ENCODE results near the gene IWS1. TPM values are rescaled to one million over a fixed set of nuclear protein-coding genes. Genes with fewer than 3 reads are reported as not detected.

Gene IWS1
- total RNA-seq, 8 experiments from 2014 or later = 40.1 to 56.7 (median 46.8) TPM

DNA sequence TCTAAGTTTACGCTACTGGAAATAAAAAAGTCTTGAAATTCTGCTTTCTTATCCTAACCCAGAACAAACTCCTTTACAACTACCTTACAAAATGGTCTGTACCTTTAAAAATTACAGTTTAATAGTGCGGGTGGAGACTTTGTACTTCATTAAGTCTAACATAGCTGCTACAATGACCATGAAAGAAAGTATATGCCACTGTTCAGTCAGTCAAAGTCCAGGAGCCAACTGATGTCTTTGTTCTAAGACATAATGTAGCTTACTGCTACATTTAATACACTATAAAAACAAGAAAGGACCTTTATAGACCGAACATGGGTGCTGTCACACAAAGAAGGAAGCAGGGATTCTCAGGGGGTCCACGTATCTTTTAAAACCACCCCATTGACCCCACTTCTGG lies 36.0 kb downstream of the IWS1 start:
- Histone ChIP-seq H3K4me3 (no peak overlapping the region), H3K4me1 (replicated peaks in 1 of 2) (no peaks in the 10 kb centered on the region), H3K27ac (no peak overlapping the region)
- in situ Hi-C loops (cut with MboI; ENCODE audit: low pct_unique_long_range_greater_than_20kb in 2 of 9, low sequenced_read_pairs in 9 of 9, unreplicated experiment in 9 of 9) = loop anchor here in 3 of 9 experiments (25.0 kb wide), 2 partner anchors 153 to 178 kb away; no protein-coding TSS in a partner anchor
- ATAC-seq (replicated peaks in 6 of 8) = no peak
- 78 to 100% (median 92%) methylated on average over 1 to 4 of the region's 4 CpGs; no CpG with 5 or more reads in 1 of the 10 experiments for WGBS, 10 experiments

DNA sequence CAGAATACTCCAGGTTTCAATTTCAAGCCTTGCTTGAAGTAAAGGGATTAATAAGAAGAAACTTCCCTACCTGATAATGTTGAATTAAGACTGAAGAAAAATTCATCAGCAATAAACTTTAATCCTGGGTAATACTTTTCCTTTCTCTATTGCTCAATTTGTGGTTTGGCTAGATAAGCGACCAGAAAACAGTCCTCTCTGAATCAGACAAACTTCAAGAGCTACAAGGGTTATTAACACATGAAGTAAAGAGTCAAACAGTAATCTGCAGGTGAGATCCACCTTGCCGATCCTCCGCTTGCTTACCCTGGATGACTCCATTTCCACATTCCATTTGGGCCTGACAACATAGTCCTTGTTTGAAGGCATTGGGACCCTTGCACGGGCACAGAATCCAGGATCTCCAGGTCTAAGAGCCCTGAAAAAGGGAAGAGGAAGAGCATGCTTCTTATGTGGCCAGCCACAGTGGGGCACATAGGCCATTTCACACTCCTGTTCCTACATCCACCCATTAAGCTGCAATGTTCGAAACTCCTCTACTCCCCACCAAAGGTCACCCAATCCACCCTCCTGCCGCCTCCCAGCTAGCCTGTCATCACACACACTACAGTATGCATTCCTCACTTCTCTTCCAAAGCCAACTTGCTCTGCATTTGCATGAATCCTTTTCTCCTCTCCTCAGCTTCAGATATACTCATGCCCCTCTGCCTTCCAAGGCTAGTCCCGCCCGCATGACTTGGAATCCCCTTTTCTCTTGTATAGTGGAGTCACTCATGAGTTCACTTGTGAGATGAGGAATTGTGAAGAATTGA lies 39.8 kb downstream of the IWS1 start:
- peak in 2 of 8 experiments; percentile 62 to 65 for ATAC-seq (replicated peaks in 6 of 8)
- in situ Hi-C loops (cut with MboI; ENCODE audit: low pct_unique_long_range_greater_than_20kb in 2 of 9, low sequenced_read_pairs in 9 of 9, unreplicated experiment in 9 of 9) = loop anchor here in 3 of 9 experiments (25.0 kb wide), 2 partner anchors 149 to 174 kb away; no protein-coding TSS in a partner anchor
- 0 to 100% (median 95%) methylated on average over 1 to 7 of the region's 8 CpGs; no CpG with 5 or more reads in 1 of the 10 experiments for WGBS, 10 experiments

DNA sequence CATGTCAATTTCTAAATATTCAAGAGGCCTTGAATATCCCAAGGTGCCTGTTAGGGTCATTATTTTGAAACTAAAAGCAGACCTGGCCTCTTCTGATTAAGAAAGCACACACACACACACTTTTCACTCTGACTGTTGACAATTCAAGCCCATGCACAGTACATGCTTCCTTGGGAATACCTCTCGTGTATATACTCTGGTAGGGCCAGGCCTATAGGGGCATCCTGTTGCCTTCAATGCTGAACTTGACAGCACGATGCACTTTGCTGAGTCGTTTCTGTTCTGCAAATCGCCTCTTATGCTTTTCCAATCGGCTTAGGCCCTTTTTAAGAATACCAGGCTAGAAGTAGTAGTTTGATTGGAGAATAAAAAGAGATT lies 40.6 kb downstream of the IWS1 start:
- Histone ChIP-seq H3K27ac (no peak overlapping the region), H3K4me3 (no peak overlapping the region), H3K4me1 (replicated peaks in 1 of 2) (no peaks in the 10 kb centered on the region)
- ATAC-seq (replicated peaks in 6 of 8) = no peak
- 70 to 98% (median 91%) methylated on average over 2 to 5 of the region's 5 CpGs; no CpG with 5 or more reads in 3 of the 10 experiments for WGBS, 10 experiments
- in situ Hi-C loops (cut with MboI; ENCODE audit: low pct_unique_long_range_greater_than_20kb in 2 of 9, low sequenced_read_pairs in 9 of 9, unreplicated experiment in 9 of 9) = loop anchor here in 3 of 9 experiments (25.0 kb wide), 2 partner anchors 148 to 173 kb away; no protein-coding TSS in a partner anchor

More for the DNA sequence above, 39.8 kb downstream of the IWS1 start:
- Histone ChIP-seq H3K4me1 (replicated peaks in 1 of 2) (no peaks in the 10 kb centered on the region), H3K27ac (no peak overlapping the region), H3K4me3 (no peak overlapping the region)

DNA sequence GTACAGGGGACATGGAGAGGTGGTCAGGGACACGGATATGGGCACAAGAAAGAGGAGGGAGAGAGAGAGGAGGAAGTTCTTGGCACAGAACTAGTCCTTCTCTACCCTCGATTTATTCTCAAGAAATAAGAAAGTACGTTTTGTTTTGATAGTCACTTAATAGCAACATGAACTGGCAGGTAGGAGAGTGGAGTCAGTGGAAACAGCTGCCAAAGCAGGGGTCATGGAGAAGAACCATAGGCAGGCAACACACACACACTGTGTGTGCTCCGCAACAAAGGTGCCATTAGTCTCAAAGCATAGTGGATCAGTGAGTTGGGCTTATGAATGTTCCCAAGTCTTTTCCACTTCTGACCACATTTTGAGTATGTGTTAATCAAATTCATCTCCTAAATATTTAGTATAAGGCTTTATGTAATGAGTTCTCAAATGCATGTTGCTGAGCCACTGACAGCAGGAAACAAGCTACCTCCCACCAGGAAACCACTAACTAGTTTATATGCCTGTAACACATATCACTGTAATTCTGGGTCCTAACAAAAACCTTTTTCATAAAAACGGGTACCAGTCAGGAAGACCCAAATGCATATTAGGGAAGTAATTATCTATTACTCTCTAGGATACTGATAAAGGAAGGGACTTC lies 41.1 kb downstream of the IWS1 start:
- 67 to 100% (median 89%) methylated on average over 1 to 4 of the region's 5 CpGs for WGBS, 10 experiments
- H3K4me3 ChIP-seq = no peak overlapping the region
- H3K27ac ChIP-seq = no peak overlapping the region
- in situ Hi-C loops (cut with MboI; ENCODE audit: low pct_unique_long_range_greater_than_20kb in 2 of 9, low sequenced_read_pairs in 9 of 9, unreplicated experiment in 9 of 9) = loop anchor here in 3 of 9 experiments (25.0 kb wide), 2 partner anchors 148 to 173 kb away; no protein-coding TSS in a partner anchor
- H3K4me1 ChIP-seq (replicated peaks in 1 of 2) = no peaks in the 10 kb centered on the region
- no peak for ATAC-seq (replicated peaks in 6 of 8)

DNA sequence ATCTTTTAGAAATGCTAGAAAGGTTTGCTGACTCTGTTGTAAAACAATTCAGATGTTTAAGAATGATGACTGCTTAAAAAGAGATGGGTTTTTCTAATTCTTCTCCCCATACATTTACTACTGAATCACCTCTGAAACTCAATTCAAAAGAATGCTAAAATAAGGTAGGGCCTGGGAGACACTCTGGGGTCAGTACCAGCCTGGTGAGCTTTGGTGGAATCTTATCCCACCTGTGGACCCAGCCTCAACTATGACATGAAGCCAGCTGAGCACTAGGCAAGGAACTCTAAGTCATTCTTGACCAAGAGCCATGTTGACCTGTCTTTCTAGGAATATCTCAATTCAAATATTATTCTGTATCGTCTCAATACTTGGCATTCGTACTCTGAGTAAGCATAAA lies 44.3 kb downstream of the IWS1 start:
- WGBS, 10 experiments = 75 to 94% (median 86%) methylated on average over 2 of the region's 2 CpGs; no CpG with 5 or more reads in 6 of the 10 experiments
- no peaks in the 10 kb centered on the region for H3K4me1 ChIP-seq (replicated peaks in 1 of 2)
- H3K27ac ChIP-seq = no peak overlapping the region
- ATAC-seq (replicated peaks in 6 of 8) = no peak
- in situ Hi-C loops (cut with MboI; ENCODE audit: low pct_unique_long_range_greater_than_20kb in 2 of 9, low sequenced_read_pairs in 9 of 9, unreplicated experiment in 9 of 9) = loop anchor here in 3 of 9 experiments (25.0 kb wide), 2 partner anchors 145 to 170 kb away; no protein-coding TSS in a partner anchor
- H3K4me3 ChIP-seq = no peak overlapping the region

DNA sequence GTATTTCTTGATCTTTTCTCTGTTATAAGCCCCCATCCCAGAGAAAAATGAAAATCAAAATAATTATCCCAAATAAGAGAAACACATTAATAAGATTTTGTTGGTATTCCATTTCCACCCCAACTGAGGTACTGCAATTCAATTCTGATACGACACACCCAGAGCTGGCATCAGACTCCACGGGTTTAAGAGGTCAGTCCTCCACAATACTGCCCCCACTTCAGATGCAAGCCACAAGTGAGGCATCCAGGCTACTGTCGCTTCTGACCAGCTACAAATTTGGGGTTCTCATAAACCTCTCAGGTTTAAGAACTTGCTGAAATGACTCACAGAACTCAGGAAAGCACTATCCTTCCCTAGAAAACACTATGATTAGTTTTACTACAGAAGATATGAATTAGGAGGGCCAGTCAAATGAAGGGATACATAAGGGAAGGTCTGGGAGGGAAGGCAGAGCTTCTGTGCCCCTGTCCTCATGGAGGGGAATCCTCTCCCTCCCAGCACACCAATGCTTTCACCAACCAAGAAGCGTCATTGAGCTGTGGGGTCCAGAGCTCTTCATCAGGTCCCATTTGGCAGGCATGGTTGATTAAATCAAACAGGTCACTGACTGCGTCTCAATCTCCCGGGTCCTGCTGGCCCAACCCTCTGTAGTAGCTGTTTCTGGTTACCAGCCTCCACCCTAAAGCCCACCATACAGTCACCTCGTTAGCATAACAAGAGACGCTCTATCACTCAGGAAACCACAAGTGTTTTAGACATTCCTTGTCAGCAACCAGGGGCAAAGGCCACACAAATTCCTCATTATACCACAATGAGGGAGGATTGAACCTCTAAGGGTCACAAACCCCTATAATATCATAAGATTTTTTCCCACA lies 46.2 kb downstream of the IWS1 start:
- H3K27ac ChIP-seq = no peak overlapping the region
- WGBS, 10 experiments = 7 to 90% (median 51%) methylated on average over 1 to 5 of the region's 8 CpGs; no CpG with 5 or more reads in 2 of the 10 experiments
- in situ Hi-C loops (cut with MboI; ENCODE audit: low pct_unique_long_range_greater_than_20kb in 2 of 9, low sequenced_read_pairs in 9 of 9, unreplicated experiment in 9 of 9) = loop anchor here in 5 of 9 experiments (10.0 to 25.0 kb wide), 3 partner anchors 143 to 168 kb away; no protein-coding TSS in a partner anchor
- ATAC-seq (replicated peaks in 6 of 8) = peak in 3 of 8 experiments; percentile 30 to 36 (median 33)
- no peaks in the 10 kb centered on the region for H3K4me1 ChIP-seq (replicated peaks in 1 of 2)
- H3K4me3 ChIP-seq = no peak overlapping the region

GRCh38 chr2:127479219-127479825 lies 47.0 kb downstream of the IWS1 start:
- WGBS, 10 experiments = 39 to 100% (median 70%) methylated on average over 2 to 5 of the region's 5 CpGs
- Histone ChIP-seq H3K27ac (no peak overlapping the region), H3K4me1 (replicated peaks in 1 of 2) (no peaks in the 10 kb centered on the region), H3K4me3 (no peak overlapping the region)
- in situ Hi-C loops (cut with MboI; ENCODE audit: low pct_unique_long_range_greater_than_20kb in 2 of 9, low sequenced_read_pairs in 9 of 9, unreplicated experiment in 9 of 9) = loop anchor here in 5 of 9 experiments (10.0 to 25.0 kb wide), 3 partner anchors 142 to 167 kb away; no protein-coding TSS in a partner anchor
- peak in 7 of 8 experiments; percentile 41 to 82 (median 72) for ATAC-seq (replicated peaks in 6 of 8)

GRCh38 chr2:127475788-127476187 lies 50.5 kb downstream of the IWS1 start:
- Histone ChIP-seq H3K4me1 (replicated peaks in 1 of 2) (no peaks in the 10 kb centered on the region), H3K27ac (no peak overlapping the region), H3K4me3 (no peak overlapping the region)
- 71 to 100% (median 94%) methylated on average over 1 to 2 of the region's 2 CpGs; no CpG with 5 or more reads in 3 of the 10 experiments for WGBS, 10 experiments
- in situ Hi-C loops (cut with MboI; ENCODE audit: low pct_unique_long_range_greater_than_20kb in 2 of 9, low sequenced_read_pairs in 9 of 9, unreplicated experiment in 9 of 9) = loop anchor here in 5 of 9 experiments (10.0 to 25.0 kb wide), 3 partner anchors 138 to 163 kb away; no protein-coding TSS in a partner anchor
- no peak for ATAC-seq (replicated peaks in 6 of 8)

DNA sequence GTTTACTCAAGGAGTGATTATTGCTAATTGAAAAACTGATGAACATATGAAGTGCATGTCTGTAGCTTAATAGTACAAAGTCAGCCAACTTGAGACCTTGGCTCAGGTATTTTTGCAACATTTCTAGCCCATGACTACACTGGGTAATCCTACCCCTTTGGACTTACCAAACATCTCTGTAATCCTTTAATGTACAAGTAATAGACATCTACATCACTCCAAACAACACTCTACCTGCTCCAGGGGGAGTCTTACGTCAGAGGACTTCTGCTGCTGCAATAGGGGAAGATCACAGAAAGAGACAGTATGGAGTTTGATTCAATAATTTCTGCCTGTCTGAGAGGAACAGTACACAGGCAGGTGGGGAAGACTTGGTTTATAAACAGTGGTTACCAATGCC lies 54.0 kb downstream of the IWS1 start:
- no peak for ATAC-seq (replicated peaks in 6 of 8)
- Histone ChIP-seq H3K27ac (no peak overlapping the region), H3K4me3 (no peak overlapping the region), H3K4me1 (replicated peaks in 1 of 2) (no peaks in the 10 kb centered on the region)
- in situ Hi-C loops (cut with MboI; ENCODE audit: low pct_unique_long_range_greater_than_20kb in 2 of 9, low sequenced_read_pairs in 9 of 9, unreplicated experiment in 9 of 9) = loop anchor here in 3 of 9 experiments (10.0 to 25.0 kb wide), 2 partner anchors 147 to 285 kb away; no protein-coding TSS in a partner anchor
- WGBS, 10 experiments = 88 to 100% (median 100%) methylated on average over 1 of the region's 1 CpG; no CpG with 5 or more reads in 6 of the 10 experiments

- WGBS, 10 experiments = 49 to 100% (median 90%) methylated on average over 1 to 4 of the region's 4 CpGs; no CpG with 5 or more reads in 1 of the 10 experiments
- Histone ChIP-seq H3K4me3 (no peak overlapping the region), H3K4me1 (replicated peaks in 1 of 2) (no peaks in the 10 kb centered on the region), H3K27ac (no peak overlapping the region)
- in situ Hi-C loops (cut with MboI; ENCODE audit: low pct_unique_long_range_greater_than_20kb in 2 of 9, low sequenced_read_pairs in 9 of 9, unreplicated experiment in 9 of 9) = loop anchor here in 3 of 9 experiments (10.0 to 25.0 kb wide), 2 partner anchors 147 to 284 kb away; no protein-coding TSS in a partner anchor
- ATAC-seq (replicated peaks in 6 of 8) = peak in 3 of 8 experiments; percentile 25 to 60 (median 48)
These were observed 54.9 kb downstream of the IWS1 start for GRCh38 chr2:127471286-127471988.

DNA sequence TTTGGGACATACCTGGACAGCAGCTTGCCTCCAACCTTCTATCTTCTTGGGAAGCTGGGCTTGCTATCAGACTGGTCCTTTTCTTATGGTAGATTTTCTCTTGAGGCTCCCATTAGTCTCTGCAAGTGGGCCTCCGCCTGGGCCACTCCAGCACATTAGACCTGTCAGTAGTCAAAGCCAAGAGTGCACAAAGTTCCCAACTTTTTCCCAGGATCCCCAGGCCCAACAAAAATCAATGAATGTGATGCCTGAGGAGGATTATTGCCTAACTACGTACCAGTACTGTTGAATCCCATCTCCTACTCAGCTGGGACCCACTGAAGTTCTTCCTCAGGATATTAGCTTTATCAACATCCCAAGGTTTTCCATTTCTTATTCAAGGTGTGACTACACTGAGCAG lies 56.3 kb downstream of the IWS1 start:
- no peak for ATAC-seq (replicated peaks in 6 of 8)
- 67 to 100% (median 97%) methylated on average over 1 to 2 of the region's 2 CpGs; no CpG with 5 or more reads in 2 of the 10 experiments for WGBS, 10 experiments
- Histone ChIP-seq H3K4me1 (replicated peaks in 1 of 2) (no peaks in the 10 kb centered on the region), H3K4me3 (no peak overlapping the region), H3K27ac (no peak overlapping the region)
- in situ Hi-C loops (cut with MboI; ENCODE audit: low pct_unique_long_range_greater_than_20kb in 2 of 9, low sequenced_read_pairs in 9 of 9, unreplicated experiment in 9 of 9) = loop anchor here in 3 of 9 experiments (10.0 to 25.0 kb wide), 2 partner anchors 145 to 283 kb away; no protein-coding TSS in a partner anchor
